ENCODE measurements around the gene AP2A2. TPM values are rescaled to one million over a fixed set of nuclear protein-coding genes. Genes with fewer than 3 reads are reported as not detected.
A peak's percentile ranks its signal among the peaks of the same experiment; 100 is the strongest.

Gene AP2A2
- total RNA-seq, 1 experiment from 2014 or later, result 29.6 TPM

DNA sequence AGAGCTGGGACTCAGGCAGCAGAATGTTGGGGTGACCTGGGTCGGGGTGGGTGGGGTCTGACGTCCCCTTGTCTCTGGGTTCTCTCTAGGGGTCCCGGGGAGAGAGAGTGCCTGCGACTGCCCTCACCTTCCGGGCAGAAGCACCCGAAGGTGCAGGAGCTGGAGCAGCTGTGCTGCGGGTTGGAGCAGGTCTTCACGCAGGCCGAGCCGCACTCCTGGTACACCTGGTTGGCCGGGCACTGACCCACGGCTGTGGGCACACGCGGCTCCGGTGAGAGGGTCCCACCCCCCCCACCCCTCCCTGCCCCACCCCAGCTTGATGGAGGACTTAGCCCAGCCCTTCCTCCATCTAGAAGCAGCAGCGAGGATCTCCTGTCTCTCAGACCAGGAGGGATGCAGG is 104.4 kb downstream of the AP2A2 start:
- CTCF ChIA-PET, result no interaction called here
- BruUV-seq (replicated peaks), result no TSS peak

DNA sequence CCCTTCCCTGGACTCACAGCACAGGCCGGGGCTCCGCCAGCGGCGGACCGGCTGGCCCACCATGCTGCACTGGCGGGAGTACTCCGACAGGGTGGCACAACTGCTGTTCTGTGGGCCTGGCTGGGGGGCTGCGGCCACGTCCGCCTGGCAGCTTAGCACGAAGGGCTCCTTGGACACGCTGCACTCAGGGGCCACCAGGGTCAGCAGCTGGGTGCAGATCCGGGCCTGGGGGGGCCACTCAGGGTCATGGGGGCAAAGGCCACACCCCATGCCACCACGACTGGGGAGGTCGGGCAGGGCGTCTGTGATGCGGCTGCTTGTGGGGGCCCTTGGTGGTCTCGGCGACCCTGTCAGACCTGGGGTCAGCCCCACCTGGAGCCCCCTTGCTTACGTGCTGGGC is 104.9 kb downstream of the AP2A2 start:
- Histone ChIP-seq H3K36me3 (ENCODE audit: low read depth, low read length) (no peaks in the 10 kb centered on the region), H3K79me2 (ENCODE audit: low read length) (no peaks in the 10 kb centered on the region), H3K4me2 (ENCODE audit: low read length) (no peak overlapping the region), H3K4me3 (ENCODE audit: low read length) (no peak overlapping the region), H3K27me3 (ENCODE audit: low read length) (no peaks in the 10 kb centered on the region), H3K9me3 (ENCODE audit: low read length) (no peaks in the 10 kb centered on the region), H3F3A (ENCODE audit: low read length, unreplicated experiment) (no peaks in the 10 kb centered on the region), H3K4me1 (ENCODE audit: insufficient read depth, low read length) (no peaks in the 10 kb centered on the region), H4K20me1 (ENCODE audit: low read length) (no peaks in the 10 kb centered on the region), H2AFZ (ENCODE audit: low read length) (no peak overlapping the region), H3K9ac (ENCODE audit: low read length) (no peak overlapping the region), H3K9me2 (replicated peaks; ENCODE audit: low read length) (no peaks in the 10 kb centered on the region), H3K27ac (ENCODE audit: low read length) (no peak overlapping the region)
- ATAC-seq (no peak), DNase-seq (no peak)
- BruUV-seq (replicated peaks), result no TSS peak
- intact Hi-C loops (cut with micrococcal nuclease), result no loop called here
- no peak for TF ChIP-seq EZH2 (IDR thresholded peaks at IDR 0.05; ENCODE audit: low read length, unreplicated experiment)
- TF ChIP-seq EZH2phosphoT487 (IDR thresholded peaks at IDR 0.05; ENCODE audit: borderline replicate concordance, low read length), result no peak
- TF ChIP-seq, protein P1, sequence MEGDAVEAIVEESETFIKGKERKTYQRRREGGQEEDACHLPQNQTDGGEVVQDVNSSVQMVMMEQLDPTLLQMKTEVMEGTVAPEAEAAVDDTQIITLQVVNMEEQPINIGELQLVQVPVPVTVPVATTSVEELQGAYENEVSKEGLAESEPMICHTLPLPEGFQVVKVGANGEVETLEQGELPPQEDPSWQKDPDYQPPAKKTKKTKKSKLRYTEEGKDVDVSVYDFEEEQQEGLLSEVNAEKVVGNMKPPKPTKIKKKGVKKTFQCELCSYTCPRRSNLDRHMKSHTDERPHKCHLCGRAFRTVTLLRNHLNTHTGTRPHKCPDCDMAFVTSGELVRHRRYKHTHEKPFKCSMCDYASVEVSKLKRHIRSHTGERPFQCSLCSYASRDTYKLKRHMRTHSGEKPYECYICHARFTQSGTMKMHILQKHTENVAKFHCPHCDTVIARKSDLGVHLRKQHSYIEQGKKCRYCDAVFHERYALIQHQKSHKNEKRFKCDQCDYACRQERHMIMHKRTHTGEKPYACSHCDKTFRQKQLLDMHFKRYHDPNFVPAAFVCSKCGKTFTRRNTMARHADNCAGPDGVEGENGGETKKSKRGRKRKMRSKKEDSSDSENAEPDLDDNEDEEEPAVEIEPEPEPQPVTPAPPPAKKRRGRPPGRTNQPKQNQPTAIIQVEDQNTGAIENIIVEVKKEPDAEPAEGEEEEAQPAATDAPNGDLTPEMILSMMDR (conservative IDR thresholded peaks at IDR 0.05; ENCODE audit: low read depth, low read length), result no peak
- ChIA-PET POLR2A (ENCODE audit: unreplicated experiment) (no interaction called here), CTCF (no interaction called here)

More for the DNA sequence above, 104.4 kb downstream of the AP2A2 start:
- Histone ChIP-seq H3K9me2 (replicated peaks; ENCODE audit: low read length) (no peaks in the 10 kb centered on the region), H4K20me1 (ENCODE audit: low read length) (no peaks in the 10 kb centered on the region), H3F3A (ENCODE audit: low read length, unreplicated experiment) (no peaks in the 10 kb centered on the region), H3K4me2 (ENCODE audit: low read length) (no peak overlapping the region), H3K27me3 (ENCODE audit: low read length) (no peaks in the 10 kb centered on the region), H3K4me3 (ENCODE audit: low read length) (no peak overlapping the region), H3K4me1 (ENCODE audit: insufficient read depth, low read length) (no peaks in the 10 kb centered on the region), H3K79me2 (ENCODE audit: low read length) (no peaks in the 10 kb centered on the region), H3K9me3 (ENCODE audit: low read length) (no peaks in the 10 kb centered on the region), H3K9ac (ENCODE audit: low read length) (no peak overlapping the region), H2AFZ (ENCODE audit: low read length) (no peak overlapping the region), H3K27ac (ENCODE audit: low read length) (no peak overlapping the region), H3K36me3 (ENCODE audit: low read depth, low read length) (no peaks in the 10 kb centered on the region)
- POLR2A ChIA-PET (ENCODE audit: unreplicated experiment), result no interaction called here
- TF ChIP-seq EZH2phosphoT487 (IDR thresholded peaks at IDR 0.05; ENCODE audit: borderline replicate concordance, low read length) (no peak), EZH2 (IDR thresholded peaks at IDR 0.05; ENCODE audit: low read length, unreplicated experiment) (no peak)
- TF ChIP-seq, protein P1 (conservative IDR thresholded peaks at IDR 0.05; ENCODE audit: low read depth, low read length), result no peak
- no peak for ATAC-seq
- intact Hi-C loops (cut with micrococcal nuclease), result no loop called here
- DNase-seq, result no peak

DNA sequence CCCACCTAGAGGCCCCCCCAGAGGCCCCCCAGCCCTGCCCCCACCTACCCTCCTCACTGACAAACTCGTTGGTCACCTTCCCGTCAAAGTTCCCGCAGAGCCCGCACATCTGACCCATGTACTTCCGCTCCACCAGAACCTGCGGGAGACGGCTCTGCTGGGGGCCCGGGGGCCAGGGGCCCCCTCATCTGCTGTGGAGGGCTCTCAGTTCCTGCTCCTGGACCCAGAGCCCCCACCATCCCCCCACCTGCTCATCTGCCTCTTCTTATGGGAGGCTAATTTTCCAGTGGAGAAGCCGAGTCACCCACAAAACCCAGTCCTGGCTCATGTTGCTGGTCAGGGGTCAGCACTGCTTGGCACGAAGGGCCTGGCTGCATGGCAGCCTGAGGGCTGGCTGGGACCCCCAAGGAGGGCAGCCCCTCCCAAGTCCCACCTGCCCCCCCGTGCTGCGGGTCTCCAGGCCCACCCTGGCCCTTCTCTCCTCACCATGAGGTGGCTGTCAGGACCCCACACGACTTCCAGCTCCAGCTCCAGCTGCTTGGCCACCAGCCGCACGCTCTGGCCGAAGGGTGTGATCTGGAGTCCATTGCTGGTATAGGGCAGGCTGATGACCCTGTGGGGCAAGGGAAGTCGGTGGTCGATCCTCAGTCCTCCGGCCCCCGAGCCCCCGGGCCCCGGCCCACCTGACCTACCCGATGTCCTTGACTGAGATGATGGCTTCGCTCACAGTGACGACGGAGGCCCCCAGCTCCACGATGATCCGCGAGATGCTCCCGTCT is 105.6 kb downstream of the AP2A2 start:
- no peak for TF ChIP-seq EZH2phosphoT487 (IDR thresholded peaks at IDR 0.05; ENCODE audit: borderline replicate concordance, low read length)
- no peak for TF ChIP-seq EZH2 (IDR thresholded peaks at IDR 0.05; ENCODE audit: low read length, unreplicated experiment)
- TF ChIP-seq, protein P1 (conservative IDR thresholded peaks at IDR 0.05; ENCODE audit: low read depth, low read length), result no peak
- BruUV-seq (replicated peaks), result TSS peak; percentile 18
- H3K27ac ChIP-seq (ENCODE audit: low read length), result no peak overlapping the region
- CTCF ChIA-PET, result no interaction called here
- H4K20me1 ChIP-seq (ENCODE audit: low read length), result no peaks in the 10 kb centered on the region
- ATAC-seq (no peak), DNase-seq (no peak)
- no peaks in the 10 kb centered on the region for H3K79me2 ChIP-seq (ENCODE audit: low read length)
- H3F3A ChIP-seq (ENCODE audit: low read length, unreplicated experiment), result no peaks in the 10 kb centered on the region
- H3K4me3 ChIP-seq (ENCODE audit: low read length), result no peak overlapping the region
- no peaks in the 10 kb centered on the region for H3K9me2 ChIP-seq (replicated peaks; ENCODE audit: low read length)
- H3K4me2 ChIP-seq (ENCODE audit: low read length), result no peak overlapping the region
- H3K4me1 ChIP-seq (ENCODE audit: insufficient read depth, low read length), result no peaks in the 10 kb centered on the region
- POLR2A ChIA-PET (ENCODE audit: unreplicated experiment), result no interaction called here
- no peak overlapping the region for H3K9ac ChIP-seq (ENCODE audit: low read length)
- H2AFZ ChIP-seq (ENCODE audit: low read length), result no peak overlapping the region
- H3K27me3 ChIP-seq (ENCODE audit: low read length), result no peaks in the 10 kb centered on the region
- intact Hi-C loops (cut with micrococcal nuclease), result no loop called here
- H3K36me3 ChIP-seq (ENCODE audit: low read depth, low read length), result no peaks in the 10 kb centered on the region
- no peaks in the 10 kb centered on the region for H3K9me3 ChIP-seq (ENCODE audit: low read length)

Measured in PC-3 (cell line).